MG63 (cell line): ENCODE data around the gene SAMSN1. TPM values are rescaled to one million over a fixed set of nuclear protein-coding genes. Genes with fewer than 3 reads are reported as not detected.

ENCODE experiments used
- DNase-seq: peaks from one replicate; pipeline ENCODE4 v3.0.0-alpha.2; 2020
- H3K27me3 ChIP-seq: fragments of 250-450 bp; sonication (Bioruptor Pico); 2 replicates; pipeline ENCODE4 v1.5.1; 2020; ENCODE audit warnings: mild to moderate bottlenecking, moderate library complexity
- H3K36me3 ChIP-seq: fragments of 250-450 bp; sonication (Bioruptor Pico); 2 replicates; pipeline ENCODE4 v1.5.1; 2020; ENCODE audit warnings: mild to moderate bottlenecking, moderate library complexity
- H3K4me3 ChIP-seq: fragments of 250-450 bp; sonication (Bioruptor Pico); 2 replicates; pipeline ENCODE4 v1.5.1; 2020; ENCODE audit warnings: mild to moderate bottlenecking, moderate library complexity
- H3K9me3 ChIP-seq: fragments of 250-450 bp; sonication (Bioruptor Pico); 2 replicates; pipeline ENCODE4 v1.5.1; 2020; ENCODE audit warnings: mild to moderate bottlenecking, moderate library complexity
- total RNA-seq: library from RNA; depleted of rRNA; stranded (reverse); fragments of >200 nt; shearing (Covaris generic); gene quantifications from 2 replicates; pipeline ENCODE4 v1.2.3, GENCODE V29; 2014; ENCODE audit warnings: low replicate concordance; rRNA removed

SAMSN1 gene
- total RNA-seq: not detected in 2 replicates

DNA sequence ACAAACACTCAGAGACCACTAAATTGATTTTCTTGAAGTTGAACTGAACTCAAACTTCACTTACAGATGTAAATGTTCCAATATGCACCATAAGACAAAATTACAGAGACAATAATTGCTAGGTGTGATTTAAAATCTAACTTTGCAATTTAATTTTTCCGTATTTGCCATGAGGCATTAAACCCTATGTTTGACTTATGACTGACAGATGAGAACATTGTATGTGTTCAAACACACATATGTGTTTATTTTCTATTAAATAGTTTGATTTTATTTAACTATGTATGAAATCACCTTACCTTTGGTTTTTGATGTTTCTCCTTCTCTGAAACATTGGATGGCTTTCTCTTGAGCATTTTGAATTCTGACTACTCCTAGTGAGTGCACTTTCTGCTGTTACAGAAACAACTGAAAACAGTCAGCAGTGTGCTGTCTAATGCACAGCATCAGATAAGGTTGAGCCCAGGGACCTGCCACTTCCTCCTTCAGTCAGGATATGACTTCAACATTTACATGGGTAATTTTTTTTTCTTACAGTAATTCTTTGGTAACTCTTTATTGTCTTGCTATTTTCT is at the start of gene SAMSN1:
TSS of gene SAMSN1 (minus strand) at position 410 of the 575 bp plus-strand sequence. CDS start at position 356, 54 bp downstream.
- no peaks in the 10 kb centered on the region; the same call in 1 of the 2 replicates for H3K9me3 ChIP-seq
- H3K36me3 ChIP-seq: no peaks in the 10 kb centered on the region
- DNase-seq: no peak
- no peak within 1 kb of the TSS for H3K4me3 ChIP-seq
- no peaks in the 10 kb centered on the region for H3K27me3 ChIP-seq

DNA sequence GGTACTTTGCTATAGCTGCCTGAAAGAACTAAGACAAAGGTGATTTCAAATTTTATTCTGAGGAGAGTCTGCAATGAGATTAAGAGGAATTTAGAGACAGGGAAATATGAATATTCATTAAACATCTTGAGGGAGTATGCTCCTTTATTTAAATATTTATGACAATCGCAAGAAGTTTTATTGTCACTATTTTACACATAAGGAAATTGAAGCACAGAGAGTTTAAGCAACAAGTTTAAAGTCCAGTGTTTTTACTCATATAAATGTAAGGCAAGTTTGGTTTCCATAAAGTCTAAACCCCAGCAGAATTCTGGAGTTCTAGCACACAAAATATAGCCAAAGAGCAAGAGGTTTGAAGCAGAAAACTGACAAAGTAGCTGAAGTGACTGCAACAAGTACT is 49.3 kb upstream of the SAMSN1 start:
- H3K4me3 ChIP-seq: no peak overlapping the region
- no peaks in the 10 kb centered on the region for H3K36me3 ChIP-seq
- no peaks in the 10 kb centered on the region for H3K27me3 ChIP-seq
- DNase-seq: no peak
- H3K9me3 ChIP-seq: no peaks in the 10 kb centered on the region; the same call in 1 of the 2 replicates

DNA sequence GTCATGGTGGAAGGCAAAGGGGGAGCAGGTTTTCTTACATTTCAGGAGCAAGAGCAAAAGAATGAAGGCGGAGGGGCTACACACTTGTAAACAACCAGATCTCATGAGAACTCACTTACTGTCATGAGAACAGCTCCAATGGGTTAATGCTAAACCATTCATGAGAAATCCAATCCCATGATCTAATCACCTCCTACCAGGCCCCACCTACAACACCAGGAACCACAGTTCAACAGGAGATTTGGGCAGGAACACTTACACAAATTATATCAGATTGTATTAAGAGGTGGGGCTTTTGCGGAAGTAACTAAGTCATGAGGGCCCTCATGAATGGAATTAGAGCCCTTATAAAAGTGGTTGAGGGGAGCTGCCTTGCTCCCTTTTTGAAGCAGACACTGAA is 48.9 kb upstream of the SAMSN1 start:
- H3K36me3 ChIP-seq: no peaks in the 10 kb centered on the region
- H3K27me3 ChIP-seq: no peaks in the 10 kb centered on the region
- no peaks in the 10 kb centered on the region; the same call in 1 of the 2 replicates for H3K9me3 ChIP-seq
- DNase-seq: no peak
- no peak overlapping the region for H3K4me3 ChIP-seq

DNA sequence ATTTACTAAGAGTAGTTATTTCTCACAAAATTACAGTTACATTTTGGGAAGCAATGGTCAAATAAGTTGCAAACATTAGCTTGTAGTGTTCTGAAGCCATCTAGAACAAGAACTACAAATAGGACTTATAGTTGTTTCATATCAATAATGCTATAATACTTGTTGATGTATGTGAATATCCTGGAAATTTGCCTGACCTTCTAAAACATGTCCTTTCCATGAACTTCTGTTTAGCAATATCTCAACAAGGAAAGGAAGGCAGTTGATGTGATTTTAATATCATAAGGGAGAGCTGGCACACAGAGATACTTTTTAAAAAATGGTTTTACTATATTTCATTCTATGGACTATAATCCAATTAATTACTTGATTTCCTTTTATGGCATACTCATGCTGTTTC is 47.1 kb upstream of the SAMSN1 start:
- H3K36me3 ChIP-seq: no peaks in the 10 kb centered on the region
- no peaks in the 10 kb centered on the region for H3K27me3 ChIP-seq
- H3K9me3 ChIP-seq: no peaks in the 10 kb centered on the region; the same call in 1 of the 2 replicates
- no peak for DNase-seq
- H3K4me3 ChIP-seq: no peak overlapping the region

DNA sequence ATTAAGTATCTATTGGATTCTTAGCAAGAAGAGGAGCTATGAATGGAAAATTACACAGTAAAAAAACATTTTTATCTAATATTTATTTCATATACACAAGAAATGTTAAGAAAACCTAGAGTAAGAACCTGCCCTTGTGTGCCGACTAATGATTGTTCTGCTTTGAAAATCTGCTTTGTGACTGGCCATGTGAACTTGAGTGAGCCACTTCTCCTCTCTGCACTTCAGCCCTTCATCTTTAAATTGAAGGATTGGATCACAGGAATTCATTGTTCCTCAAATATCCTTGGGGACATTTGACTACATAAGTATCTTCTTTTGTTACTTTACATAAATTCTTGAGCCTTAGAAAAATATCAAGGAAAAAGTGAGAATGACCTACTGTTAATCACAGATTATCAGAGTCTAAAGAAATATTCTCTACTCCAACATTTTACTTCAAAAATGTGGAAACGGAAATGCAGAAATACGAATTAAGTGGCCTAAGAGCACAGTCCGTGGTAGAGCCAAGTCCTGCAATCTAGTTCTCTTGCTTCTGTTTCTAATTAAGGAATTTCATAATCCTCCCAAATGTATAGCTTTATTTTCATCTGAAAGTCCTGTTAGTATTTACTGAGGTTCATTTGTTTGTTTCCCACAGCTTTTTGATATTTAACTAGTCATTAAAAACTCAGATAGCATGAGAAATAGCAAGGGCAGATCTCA is 46.3 kb upstream of the SAMSN1 start:
- no peak for DNase-seq
- Histone ChIP-seq H3K4me3 (no peak overlapping the region), H3K9me3 (no peaks in the 10 kb centered on the region; the same call in 1 of the 2 replicates), H3K36me3 (no peaks in the 10 kb centered on the region), H3K27me3 (no peaks in the 10 kb centered on the region)

DNA sequence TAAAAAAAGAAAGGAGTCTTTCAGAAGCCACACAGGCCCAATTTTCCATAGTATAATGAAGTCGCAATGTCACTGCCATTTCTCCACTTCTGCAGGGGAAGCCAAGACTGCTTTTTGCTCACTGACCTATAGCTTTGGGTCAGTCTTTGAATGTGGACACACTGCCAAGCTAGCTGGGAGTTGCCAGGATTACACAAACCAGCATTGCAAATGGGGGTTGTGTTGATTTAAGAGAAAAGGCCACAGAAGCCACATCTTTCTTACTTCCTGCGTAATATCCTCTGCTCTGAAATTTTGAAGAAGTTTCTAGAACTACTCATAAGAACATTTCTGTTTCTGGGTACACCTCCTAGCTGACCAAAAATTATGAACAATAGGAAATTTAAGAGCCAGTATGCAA is 45.8 kb upstream of the SAMSN1 start:
- peak; percentile 3 for DNase-seq
- Histone ChIP-seq H3K36me3 (no peaks in the 10 kb centered on the region), H3K4me3 (no peak overlapping the region), H3K27me3 (no peaks in the 10 kb centered on the region), H3K9me3 (no peaks in the 10 kb centered on the region; the same call in 1 of the 2 replicates)

DNA sequence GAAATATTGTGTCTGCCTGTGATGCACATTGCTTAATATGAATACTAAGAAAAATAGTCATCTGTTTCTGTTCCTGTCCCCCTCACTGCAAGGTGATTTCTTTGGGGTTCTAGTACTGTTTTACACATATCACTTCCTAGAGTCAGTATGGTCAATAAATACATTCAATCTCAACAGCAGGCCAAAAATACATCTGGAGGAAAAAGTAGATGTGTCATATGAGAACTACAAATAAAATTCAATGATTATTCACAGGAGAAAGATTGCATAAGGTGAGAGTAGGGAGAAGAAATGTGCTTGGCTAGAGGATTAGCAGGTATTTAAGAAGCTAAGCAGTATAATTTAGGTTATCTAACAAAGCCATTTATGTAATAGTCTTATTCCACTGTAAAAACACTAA is 45.3 kb upstream of the SAMSN1 start:
- Histone ChIP-seq H3K9me3 (no peaks in the 10 kb centered on the region), H3K36me3 (no peaks in the 10 kb centered on the region), H3K4me3 (no peak overlapping the region), H3K27me3 (no peaks in the 10 kb centered on the region)
- no peak for DNase-seq

DNA sequence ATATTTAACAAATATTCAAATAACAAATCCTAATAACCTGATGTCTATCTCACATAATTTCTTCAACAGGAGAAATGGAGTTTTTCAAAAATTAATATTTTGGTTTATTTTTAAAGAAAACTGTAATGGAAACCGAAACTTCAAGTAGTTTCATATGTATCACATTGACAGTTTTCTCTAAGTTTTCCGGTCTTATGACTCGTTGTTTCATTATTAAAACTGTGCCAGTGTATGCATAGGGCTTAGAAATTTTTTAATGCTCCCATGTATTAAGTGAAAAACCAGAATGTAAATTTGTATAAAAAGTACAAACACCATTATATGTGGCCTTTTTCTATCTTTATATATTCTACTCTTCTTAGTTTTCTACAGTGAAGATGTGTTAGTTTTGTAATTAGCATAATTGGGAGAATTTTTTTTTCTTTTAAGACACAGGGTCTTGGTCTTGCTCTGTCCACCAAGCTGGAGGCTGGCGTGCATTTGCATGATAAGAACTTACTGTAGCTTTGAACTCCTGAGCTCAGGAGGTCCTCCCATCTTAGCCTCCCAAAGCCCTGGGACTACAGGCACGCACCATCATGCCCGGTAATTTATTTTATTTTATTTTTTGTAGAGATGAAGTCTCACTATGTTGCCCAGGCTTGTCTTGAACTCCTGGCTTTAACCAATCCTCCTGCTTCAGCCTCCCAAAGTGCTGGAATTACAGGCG is 43.9 kb upstream of the SAMSN1 start:
- Histone ChIP-seq H3K27me3 (no peaks in the 10 kb centered on the region), H3K36me3 (no peaks in the 10 kb centered on the region), H3K4me3 (no peak overlapping the region), H3K9me3 (no peaks in the 10 kb centered on the region)
- DNase-seq: no peak

DNA sequence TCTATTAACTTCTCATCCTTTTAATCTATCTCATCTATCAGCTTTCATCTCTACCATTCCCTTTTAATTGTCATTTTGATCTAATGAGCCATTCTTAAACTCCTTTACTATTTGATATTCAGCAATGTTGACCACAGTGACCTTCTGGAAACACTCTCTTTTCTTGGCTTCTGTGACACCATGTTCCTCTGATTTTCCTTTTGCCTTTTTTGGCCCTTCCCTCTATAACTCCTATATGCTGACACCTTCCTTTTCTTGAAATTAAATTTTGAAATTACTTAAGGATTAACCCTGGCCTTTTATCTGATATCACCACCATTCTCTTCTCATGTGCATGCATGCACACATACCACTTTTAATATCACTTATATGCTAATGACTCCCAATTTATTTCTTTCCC is 41.2 kb upstream of the SAMSN1 start:
- Histone ChIP-seq H3K9me3 (no peaks in the 10 kb centered on the region), H3K4me3 (no peak overlapping the region), H3K36me3 (no peaks in the 10 kb centered on the region), H3K27me3 (no peaks in the 10 kb centered on the region)
- no peak for DNase-seq

DNA sequence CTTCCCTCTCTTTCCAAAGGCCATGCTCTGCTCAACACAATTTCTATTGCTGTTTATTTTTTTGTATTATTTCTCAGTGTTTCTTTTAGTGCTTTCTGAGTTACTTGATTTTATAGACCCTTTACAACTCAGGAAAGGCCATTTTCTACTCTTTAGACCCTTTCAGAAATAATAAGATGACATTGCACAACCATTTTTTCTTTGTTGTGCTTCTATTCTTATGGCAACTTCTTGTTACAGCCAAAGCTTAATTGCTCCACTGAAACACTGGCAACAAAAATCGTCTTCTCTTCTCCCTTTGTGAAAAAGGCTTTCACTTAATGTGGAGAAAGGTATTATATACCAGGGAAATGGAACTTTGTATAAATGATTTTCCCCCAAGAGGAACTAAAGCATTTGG is 39.0 kb upstream of the SAMSN1 start:
- DNase-seq: no peak
- H3K36me3 ChIP-seq: no peaks in the 10 kb centered on the region
- no peak overlapping the region for H3K4me3 ChIP-seq
- H3K9me3 ChIP-seq: no peaks in the 10 kb centered on the region
- H3K27me3 ChIP-seq: no peaks in the 10 kb centered on the region

DNA sequence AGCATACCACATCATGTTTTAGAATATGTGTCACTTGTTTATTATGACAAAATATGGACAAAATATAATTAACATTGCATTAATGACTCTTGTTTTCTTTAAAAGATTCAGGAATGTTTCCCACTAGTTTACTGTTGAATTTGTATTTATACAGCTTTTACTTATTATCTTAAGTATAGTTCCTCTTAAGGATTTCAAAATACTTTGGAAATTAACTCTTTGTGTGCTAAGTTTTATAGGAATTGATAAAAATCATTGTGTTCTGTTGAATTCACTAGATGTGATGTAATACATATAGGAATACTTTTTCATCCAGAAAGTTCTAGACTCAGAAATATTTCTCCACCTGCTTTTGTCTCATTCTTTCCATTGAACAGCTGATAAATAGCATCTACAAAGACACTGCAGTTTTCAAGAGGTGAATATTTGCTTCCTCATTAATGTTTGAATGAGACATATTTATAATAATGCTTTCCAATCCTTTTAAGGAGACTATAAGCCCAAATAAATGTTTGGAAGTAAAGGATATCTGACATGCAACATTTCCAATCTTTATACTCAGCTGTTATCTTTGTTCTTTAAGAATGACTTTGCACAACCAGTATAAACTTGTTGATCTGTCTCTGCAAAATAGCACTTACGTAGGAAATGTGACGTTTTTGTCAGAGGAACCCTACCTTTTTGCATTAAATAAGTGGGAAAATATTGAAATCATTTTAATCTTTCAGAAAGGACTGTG is 38.4 kb upstream of the SAMSN1 start:
- H3K4me3 ChIP-seq: no peak overlapping the region
- no peaks in the 10 kb centered on the region for H3K9me3 ChIP-seq
- no peak for DNase-seq
- H3K36me3 ChIP-seq: no peaks in the 10 kb centered on the region
- no peaks in the 10 kb centered on the region for H3K27me3 ChIP-seq

DNA sequence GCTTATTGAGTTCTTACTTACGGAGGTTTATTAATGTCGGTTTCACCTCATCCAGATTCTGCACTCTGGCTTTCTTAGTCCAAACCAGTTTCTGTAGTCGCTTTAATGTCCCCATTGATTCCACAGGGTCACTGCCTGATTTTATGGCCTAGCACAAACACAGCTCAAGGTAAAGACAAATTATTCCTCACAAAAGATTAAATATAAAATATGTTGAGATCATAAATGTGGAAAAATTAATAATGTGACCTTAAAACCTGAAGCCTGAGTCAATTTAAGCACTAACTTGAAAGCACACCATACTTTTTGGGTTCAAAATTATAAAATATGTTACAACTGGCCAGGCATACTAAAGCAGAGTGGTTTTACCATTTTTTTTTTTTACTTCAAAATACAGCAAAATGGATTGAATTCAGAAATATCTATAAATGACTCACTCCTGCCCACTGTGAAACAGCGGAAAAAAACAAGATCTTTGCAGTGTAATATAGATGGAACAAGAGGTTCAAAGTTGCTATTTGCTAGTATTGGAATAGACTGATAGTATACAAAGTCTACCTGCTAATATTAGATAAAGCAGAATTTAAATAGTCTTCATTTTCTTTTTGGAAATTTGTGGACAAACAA is 37.6 kb upstream of the SAMSN1 start:
- Histone ChIP-seq H3K27me3 (no peaks in the 10 kb centered on the region), H3K9me3 (no peaks in the 10 kb centered on the region), H3K36me3 (no peaks in the 10 kb centered on the region), H3K4me3 (no peak overlapping the region)
- DNase-seq: no peak

DNA sequence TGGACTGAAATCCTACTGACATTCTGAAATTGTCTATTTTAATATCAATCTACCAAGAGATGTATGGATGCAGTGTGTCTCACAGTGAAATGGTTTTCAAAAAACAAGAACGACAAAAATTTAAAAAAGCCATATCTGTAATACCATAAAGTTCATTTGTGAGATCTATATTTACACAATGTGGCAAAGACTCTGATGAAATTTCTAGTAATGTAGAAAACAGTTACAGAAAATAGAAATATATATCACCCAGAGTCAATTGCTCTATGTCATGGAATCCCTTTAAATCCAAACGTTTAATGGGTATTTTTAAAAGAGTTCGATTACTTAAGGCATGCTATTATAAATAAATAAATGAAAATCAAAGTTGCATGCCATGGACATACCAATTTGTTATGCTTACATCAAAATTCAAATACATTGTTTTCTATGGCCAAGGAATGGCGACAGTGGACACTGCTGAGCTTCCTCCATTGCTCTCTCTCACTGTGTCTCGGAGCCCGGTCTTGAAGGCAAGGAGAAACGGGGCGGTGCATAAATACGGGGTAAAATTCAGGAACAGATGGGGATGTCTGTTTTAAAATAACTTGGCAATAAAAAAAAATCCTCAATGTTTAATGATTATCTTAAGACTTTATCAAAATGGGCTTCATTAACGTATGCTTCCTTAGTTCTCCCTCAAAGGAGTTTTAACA is 37.0 kb upstream of the SAMSN1 start:
- H3K27me3 ChIP-seq: no peaks in the 10 kb centered on the region
- DNase-seq: no peak
- no peaks in the 10 kb centered on the region for H3K9me3 ChIP-seq
- H3K36me3 ChIP-seq: no peaks in the 10 kb centered on the region
- no peak overlapping the region for H3K4me3 ChIP-seq

DNA sequence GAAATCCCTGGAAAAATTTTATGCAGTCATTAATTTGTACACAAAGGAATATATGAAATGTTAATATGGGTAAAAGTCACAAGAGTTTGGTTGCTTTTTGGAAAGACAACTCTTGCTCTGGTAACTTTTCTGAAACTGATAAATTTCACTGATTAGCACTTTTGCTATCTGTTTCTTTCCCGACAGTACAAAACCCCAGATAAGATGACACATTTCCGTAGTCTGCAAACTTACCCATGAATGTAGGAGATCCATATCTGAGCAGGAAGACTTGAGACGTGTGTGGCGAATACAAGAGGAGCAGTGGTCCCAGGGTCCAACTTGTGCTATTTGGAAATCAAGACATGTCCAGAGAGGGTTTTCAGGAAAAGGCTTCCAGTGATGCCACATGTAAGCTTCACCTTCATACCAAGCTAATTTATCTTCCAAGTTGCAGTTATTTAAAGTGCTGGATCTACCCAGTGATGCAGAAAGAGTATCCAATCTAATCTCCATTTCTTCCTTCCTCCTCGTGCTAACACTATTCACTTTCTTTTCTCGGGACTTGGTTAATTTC is 35.9 kb upstream of the SAMSN1 start:
- DNase-seq: no peak
- Histone ChIP-seq H3K36me3 (no peaks in the 10 kb centered on the region), H3K27me3 (no peaks in the 10 kb centered on the region), H3K9me3 (no peaks in the 10 kb centered on the region), H3K4me3 (no peak overlapping the region)

DNA sequence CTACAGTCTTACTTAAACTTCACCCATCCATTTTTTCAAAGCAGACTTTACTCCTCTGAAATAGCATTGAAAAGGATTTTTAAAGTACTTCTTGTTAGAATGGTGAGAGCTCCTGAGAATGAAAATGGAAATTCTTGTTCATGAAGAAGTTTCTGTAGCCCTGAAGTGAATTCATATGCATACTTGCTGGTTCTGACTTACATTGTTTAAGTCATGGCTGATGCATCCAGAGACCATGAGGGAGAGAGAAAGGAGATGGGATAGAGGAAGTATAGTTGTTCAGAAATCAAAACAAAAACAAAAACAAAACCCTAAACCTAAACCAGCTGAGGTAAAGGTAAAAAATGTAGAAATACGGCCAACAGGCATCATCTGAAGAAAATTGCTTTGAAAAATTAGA is 27.1 kb upstream of the SAMSN1 start:
- H3K9me3 ChIP-seq: no peaks in the 10 kb centered on the region; the same call in 1 of the 2 replicates

More for the DNA sequence above, 27.1 kb upstream of the SAMSN1 start:
- Histone ChIP-seq H3K27me3 (no peaks in the 10 kb centered on the region), H3K4me3 (no peak overlapping the region), H3K36me3 (no peaks in the 10 kb centered on the region)
- no peak for DNase-seq
